ENCODE measurements around the gene ATP10D. TPM values are rescaled to one million over a fixed set of nuclear protein-coding genes. Genes with fewer than 3 reads are reported as not detected.

The ATP10D gene
- total RNA-seq, 1 donor from 2014 or later, result 8.0 TPM

- intact Hi-C loops (cut with DNase I), result no loop called here
- no peak for ATAC-seq
- DNase-seq (ENCODE audit: missing footprints), result no peak
Observed at GRCh38 chr4:47560682-47561081, 75.6 kb downstream of the ATP10D start.

DNA sequence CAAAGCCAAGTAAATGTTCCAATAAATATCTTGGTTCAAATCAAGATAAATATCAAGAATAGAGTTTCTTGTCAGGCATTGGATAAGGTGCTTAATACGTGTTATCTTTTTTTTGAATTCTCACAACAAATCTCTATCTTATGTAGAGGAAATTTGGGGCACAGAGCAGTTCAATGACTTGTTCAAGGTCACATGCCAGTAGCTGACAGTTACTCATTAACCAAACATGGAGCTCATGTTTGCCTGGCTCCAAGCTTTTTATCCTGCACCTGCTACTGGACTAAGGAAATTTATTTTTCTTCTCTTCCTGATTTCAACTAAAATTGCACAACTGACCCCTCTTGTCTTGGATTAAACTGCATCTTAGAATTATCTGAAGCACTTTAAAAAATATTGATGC, 76.3 kb downstream of the ATP10D start:
- intact Hi-C loops (cut with DNase I), result no loop called here
- ATAC-seq, result no peak
- DNase-seq (ENCODE audit: missing footprints), result no peak

DNA sequence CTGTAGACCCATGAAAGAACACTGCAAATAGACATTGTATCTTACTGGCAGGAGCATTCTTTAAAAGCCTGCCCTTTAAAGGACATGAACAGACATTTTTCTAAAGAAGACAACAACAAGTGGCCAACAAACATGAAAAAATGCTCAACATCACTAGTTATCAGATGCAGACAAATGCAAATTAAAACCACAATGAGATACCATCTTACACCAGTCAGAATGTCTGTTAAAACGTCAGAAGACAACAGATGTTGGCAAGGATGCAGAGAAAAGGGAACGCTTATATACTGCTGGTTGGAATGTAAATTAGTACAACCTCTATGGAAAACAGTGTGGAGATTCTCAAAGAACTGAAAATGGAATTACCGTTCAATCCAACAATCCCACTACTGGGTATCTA, 77.2 kb downstream of the ATP10D start:
- no peak for ATAC-seq
- DNase-seq (ENCODE audit: missing footprints), result no peak
- intact Hi-C loops (cut with DNase I), result no loop called here

DNA sequence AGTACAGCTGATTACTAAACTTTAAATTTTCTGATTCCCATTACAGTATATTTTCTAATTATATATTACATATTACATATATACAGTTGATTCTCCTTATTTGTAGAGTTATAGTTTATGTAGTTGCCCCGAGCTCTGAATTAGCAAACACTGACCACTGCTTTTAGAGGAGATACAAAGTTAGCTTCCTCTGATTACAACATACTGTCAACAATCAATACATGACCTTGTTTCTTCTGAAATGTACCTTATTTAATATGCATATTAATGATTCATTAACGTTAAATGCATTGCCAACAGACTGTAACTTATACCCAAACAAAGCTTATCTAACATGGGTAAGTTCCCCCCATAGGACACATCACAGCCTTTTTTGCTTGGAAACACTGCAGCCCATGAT, 81.5 kb downstream of the ATP10D start:
- intact Hi-C loops (cut with DNase I), result loop anchor here (5.0 kb wide), 1 partner anchor 79 kb away; the partner anchor contains the start of gene ATP10D
- ATAC-seq (no peak), DNase-seq (ENCODE audit: missing footprints) (no peak)

- DNase-seq (ENCODE audit: missing footprints) (no peak), ATAC-seq (no peak)
- intact Hi-C loops (cut with DNase I), result loop anchor here (5.0 kb wide), 1 partner anchor 80 kb away; the partner anchor contains the start of gene ATP10D
Observed at GRCh38 chr4:47566969-47567368, 81.9 kb downstream of the ATP10D start.

GRCh38 chr4:47567511-47567910, 82.4 kb downstream of the ATP10D start:
- no peak for ATAC-seq
- DNase-seq (ENCODE audit: missing footprints), result no peak
- intact Hi-C loops (cut with DNase I), result loop anchor here (5.0 kb wide), 1 partner anchor 80 kb away; the partner anchor contains the start of gene ATP10D

DNA sequence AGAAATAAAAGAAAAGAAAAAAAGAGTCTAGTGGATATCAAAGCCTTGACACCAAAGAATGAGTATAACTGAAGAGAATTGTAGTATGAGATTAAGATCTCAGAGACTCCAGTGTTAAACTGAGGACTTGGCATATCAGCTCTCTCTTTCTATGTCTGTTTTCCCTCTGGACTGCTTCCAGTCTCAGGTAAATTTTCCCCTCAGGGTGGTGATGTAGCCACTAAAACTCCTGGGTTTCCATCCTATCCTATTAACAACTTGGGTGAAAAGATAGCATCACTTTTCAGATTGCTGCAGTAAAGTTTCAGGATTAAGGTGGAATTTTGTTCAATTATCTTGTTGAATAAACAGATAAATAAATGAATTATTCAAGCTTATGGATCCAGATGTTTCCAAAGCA, 85.7 kb downstream of the ATP10D start:
- intact Hi-C loops (cut with DNase I), result no loop called here
- DNase-seq (ENCODE audit: missing footprints), result no peak
- no peak for ATAC-seq

DNA sequence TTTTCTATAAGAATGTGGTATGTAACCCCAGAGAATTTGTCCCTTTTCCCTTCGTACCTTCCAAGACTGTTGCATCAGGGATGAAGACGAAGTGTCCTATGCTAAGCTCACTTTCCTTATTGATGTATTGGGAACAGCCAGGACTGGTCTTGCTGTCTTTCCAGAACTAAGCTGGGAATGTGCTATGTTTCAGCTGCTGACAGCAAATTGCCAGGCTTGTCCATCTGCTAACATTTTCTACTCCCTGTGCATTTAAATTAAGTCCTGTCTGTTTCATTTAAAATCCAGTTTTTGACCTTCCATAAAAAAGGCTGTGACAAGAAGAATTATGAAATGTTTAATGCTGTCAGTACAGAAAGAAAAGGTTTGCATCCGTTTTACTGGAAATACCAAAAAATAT, 87.9 kb downstream of the ATP10D start:
- ATAC-seq (no peak), DNase-seq (ENCODE audit: missing footprints) (no peak)
- intact Hi-C loops (cut with DNase I), result no loop called here

DNA sequence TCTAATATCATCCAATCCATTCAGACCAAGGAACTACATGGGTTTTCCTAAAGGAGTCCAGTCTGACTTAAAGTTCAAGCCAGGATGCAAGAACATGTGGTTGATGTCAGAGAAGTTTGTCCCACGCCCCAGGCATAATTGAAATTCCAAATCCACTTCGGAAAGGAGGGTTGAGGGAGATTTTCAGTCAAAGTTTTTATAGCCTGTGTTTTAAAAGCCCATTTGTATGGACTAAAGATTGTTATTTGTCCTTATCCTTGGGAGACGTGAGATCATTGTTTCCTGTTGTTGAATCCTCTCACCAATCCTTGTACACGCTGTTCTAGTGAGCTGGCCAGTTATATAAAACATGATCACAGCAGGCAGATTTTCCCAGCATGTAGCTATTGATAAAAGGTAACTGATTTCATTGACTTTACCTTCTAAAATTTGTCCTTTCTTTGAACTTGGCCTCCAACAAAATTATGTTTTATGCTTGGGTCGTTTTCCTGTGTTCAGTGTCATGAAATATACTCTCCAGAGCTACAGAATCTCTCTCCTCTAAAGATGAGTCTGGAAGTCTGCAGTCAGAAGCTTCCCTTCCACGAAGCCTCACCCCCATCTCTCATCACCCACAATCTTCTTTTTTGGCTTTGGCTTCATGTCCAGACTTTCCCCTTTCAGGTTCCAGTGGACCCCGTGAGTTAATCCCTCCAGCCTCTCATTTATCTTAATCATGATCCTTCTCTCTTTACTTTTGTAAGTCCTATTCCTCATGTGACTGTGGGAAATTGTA, 92.9 kb downstream of the ATP10D start:
- ATAC-seq, result peak; percentile 89
- intact Hi-C loops (cut with DNase I), result no loop called here
- no peak for DNase-seq (ENCODE audit: missing footprints)

DNA sequence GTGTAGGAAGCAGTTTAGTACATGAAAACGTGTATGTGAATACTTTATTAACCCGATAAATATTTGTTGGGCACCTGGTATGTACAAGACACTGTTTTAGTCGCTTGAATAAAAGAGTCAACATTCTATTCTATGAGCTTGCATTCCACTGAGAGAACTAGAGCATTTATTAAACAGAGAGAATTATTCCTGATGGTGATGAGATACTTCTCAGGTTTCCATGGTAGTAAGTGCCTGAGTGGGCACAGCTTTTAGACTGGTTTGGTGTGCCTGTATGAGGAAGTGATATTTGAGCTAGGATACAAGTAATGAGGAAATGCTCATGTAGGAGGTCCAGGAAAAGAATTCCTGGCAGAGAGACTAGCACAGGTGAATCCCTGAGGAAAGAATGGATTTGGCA, 94.2 kb downstream of the ATP10D start:
- intact Hi-C loops (cut with DNase I), result no loop called here
- DNase-seq (ENCODE audit: missing footprints), result no peak
- ATAC-seq, result no peak

GRCh38 chr4:47590325-47590724, 105.2 kb downstream of the ATP10D start:
- no peak for DNase-seq (ENCODE audit: missing footprints)
- ATAC-seq, result no peak
- intact Hi-C loops (cut with DNase I), result no loop called here

GRCh38 chr4:47597696-47598095, 112.6 kb downstream of the ATP10D start:
- DNase-seq (ENCODE audit: missing footprints) (no peak), ATAC-seq (no peak)
- intact Hi-C loops (cut with DNase I), result no loop called here

DNA sequence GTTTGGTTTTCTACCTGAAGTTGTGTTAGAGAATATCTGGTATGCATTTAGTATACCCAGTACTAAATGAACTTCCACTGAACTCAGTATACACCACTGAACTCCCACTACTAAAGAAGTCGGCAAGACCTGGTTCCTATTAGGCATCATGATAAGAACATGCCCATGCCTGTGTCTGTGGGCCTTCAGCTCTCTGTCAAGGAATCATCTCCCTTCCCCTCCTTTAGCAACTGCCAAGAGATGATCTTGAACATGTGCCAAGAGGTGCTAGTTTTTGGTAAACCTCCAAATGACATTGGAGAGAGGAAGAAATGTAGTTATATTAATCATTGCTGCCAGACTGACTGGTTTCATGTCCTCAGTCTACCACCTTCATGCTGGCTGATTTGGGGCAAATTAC, 113.2 kb downstream of the ATP10D start:
- ATAC-seq, result no peak
- intact Hi-C loops (cut with DNase I), result no loop called here
- DNase-seq (ENCODE audit: missing footprints), result no peak

DNA sequence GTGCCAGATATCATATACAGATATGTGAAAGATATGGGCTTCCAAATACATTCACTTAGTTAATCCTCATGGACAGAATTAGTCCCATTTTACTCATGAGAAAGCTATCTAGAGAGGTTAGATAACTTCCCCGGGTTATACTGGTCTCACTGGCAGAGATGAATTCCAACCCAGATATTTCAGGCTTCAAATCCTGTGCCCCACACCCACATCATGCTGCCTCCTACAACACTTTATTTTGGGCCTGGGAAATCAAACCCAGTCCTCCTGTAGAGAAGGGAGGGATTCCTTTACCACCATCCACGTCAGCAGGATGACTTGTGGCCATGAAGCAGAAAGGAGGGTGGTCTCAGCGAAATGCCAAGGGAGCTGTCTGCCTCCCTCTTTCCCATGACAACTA, 113.8 kb downstream of the ATP10D start:
- DNase-seq (ENCODE audit: missing footprints), result no peak
- intact Hi-C loops (cut with DNase I), result no loop called here
- ATAC-seq, result no peak

DNA sequence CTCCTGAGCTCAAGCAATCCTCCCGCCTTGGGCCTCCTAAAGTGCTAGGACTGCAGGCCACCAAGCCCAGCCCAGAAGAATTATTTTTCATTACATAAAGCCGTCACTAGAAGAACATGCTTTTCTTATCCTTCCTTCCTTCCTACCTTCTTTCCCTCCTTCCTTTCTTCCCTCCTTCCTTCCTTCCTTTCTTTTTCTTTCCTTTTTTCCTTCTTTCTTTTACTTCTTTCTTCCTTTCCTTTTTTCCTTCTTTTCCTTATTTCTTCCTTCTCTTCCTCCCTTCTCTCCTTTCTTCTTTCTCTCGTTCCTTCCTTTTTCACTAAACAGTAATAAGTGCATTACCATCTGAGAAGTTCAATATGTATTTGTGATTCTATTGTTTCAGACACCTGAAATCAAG, 121.4 kb downstream of the ATP10D start:
- ATAC-seq (no peak), DNase-seq (ENCODE audit: missing footprints) (no peak)
- intact Hi-C loops (cut with DNase I), result no loop called here

DNA sequence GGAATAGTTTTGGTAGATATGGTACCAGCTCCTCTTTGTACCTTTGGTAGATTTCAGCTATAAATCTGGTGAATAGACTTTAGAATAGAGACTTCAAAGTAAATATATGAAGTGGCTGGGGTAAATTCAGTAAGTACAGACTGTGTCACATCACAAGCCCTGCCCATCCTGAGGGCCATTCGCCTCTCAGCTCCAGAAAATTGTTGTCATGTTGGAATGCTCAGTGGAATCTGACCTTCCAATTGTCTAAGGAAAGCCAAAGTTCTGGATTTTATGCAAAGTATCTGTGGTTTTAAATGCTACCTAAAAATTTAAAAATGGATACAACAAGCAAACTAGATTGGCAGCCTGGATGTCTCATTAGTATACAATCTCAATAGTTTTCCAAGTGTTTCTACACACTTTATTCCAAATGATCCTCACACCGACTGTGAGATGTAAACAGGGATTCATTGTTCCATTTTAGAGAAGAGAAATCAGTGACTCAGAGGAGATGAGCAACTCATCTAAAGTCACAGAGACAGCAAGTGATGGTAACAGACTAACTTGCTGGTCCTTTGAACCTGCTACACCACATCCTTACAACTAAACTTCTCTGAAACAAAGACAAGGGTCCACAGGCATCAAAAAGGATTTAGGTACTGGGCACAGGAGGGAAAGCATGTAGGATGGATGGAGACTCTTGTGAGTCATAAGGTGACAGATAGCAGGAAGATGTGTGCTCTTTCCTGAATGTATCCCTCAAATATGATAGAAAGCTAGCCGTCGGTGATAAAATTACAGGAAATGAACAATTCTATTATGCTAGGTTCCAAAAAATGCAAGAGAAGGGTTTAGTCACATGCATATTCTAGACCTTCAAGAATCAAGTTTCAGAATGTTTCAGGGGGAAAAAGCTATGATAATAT, 127.3 kb downstream of the ATP10D start:
- no peak for DNase-seq (ENCODE audit: missing footprints)
- intact Hi-C loops (cut with DNase I), result no loop called here
- no peak for ATAC-seq

- DNase-seq (ENCODE audit: missing footprints) (no peak), ATAC-seq (no peak)
- intact Hi-C loops (cut with DNase I), result no loop called here
Observed at GRCh38 chr4:47615385-47615784, 130.3 kb downstream of the ATP10D start.

- no peak for ATAC-seq
- intact Hi-C loops (cut with DNase I), result no loop called here
Observed at GRCh38 chr4:47617607-47618006, 132.5 kb downstream of the ATP10D start.

DNA sequence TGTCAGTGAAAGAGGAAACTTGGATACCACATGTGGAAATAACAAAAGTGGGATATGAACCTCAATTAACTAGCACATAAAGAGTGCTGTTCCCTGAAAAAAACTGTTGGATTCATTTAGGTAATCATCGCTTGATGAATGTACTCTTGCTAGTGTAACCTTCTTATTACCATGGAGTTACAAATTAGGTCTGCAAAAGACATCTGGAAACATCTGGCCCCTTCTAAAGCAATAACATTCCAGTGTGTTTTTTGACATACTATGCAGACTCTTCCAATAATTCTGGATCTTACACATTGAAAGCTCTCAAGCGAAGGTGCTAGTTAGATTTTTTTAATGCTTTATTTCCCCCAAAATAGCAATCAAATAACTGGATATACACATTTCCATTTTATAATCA, 134.6 kb downstream of the ATP10D start:
- no peak for DNase-seq (ENCODE audit: missing footprints)
- intact Hi-C loops (cut with DNase I), result no loop called here
- no peak for ATAC-seq

More at GRCh38 chr4:47617607-47618006, 132.5 kb downstream of the ATP10D start:
- DNase-seq (ENCODE audit: missing footprints), result no peak

GRCh38 chr4:47621181-47621580, 136.1 kb downstream of the ATP10D start:
- DNase-seq (ENCODE audit: missing footprints), result no peak
- ATAC-seq, result no peak
- intact Hi-C loops (cut with DNase I), result no loop called here

Measured in Right ventricle myocardium inferior (tissue), 1 donor.